ENCODE data around the gene CFB.

Gene CFB

DNA sequence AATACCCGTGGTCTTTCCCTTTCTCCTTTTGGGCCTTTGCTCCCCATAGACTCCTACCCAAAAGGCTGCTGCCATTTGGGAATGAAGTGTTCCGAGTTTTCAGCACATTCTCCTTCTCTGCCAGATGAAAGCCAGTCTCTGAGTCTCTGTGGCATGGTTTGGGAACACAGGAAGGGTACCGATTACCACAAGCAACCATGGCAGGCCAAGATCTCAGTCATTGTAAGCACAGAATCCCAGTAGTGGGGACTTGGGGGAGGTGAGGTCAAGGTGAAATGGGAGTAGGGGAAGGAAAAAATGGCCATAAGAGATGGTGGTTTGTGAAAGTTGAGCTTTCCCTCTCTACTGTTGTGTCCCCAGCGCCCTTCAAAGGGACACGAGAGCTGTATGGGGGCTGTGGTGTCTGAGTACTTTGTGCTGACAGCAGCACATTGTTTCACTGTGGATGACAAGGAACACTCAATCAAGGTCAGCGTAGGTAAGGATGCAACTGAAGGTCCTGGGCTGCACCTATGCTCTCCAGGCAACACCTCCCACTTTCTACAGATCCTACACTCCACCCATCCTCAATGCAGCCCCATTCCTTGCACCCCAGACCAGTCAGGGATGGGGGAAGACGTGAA, 4.1 kb downstream of the CFB start:
- DNase-seq, result no peak

- DNase-seq, result peak; percentile 30
Observed at GRCh38 chr6:31952140-31952805, 6.4 kb downstream of the CFB start.

DNA sequence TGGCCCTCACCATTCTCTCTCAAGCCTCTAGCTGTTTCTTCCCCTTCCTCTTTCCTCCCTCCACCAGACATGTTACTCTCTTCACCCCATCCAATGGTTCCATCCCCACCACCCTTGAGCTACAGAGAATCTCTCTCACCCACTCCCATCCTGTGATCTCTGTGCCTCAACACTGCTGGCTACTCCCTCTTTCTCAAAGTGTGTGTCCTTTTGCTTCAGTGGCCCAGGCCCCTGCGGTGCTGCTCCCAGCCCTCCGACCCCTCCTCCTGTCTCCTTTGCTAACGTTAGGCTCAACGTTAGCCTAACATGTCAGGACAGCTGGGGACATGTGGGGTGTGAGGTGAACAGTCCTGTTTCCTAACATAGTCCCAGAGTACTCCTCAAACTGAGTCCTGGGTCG, 7.0 kb downstream of the CFB start:
- DNase-seq, result no peak

- no peak for DNase-seq
Observed at GRCh38 chr6:31954511-31954910, 8.6 kb downstream of the CFB start.

DNA sequence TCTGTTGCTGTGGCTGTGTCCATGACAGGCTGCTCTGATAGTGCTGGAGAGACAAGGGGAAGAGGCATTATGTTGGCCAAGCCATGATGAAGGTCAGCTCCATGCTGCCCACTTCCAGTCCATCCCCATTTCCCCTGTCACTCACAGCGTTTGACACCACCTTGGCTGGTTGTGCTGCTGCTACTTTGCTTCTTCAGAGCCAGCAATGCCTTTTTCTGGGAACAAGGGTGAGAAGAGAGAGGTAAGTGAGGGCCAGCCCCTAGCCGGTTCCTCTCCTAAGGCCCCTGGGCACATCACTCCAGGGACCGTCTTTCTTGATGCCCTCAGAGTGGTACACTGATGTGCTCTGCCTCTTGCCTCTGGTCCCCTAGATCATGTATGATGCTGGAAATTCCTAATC, 10.9 kb downstream of the CFB start:
- DNase-seq, result no peak

GRCh38 chr6:31958412-31958740, 12.5 kb downstream of the CFB start:
- no peak for DNase-seq

DNA sequence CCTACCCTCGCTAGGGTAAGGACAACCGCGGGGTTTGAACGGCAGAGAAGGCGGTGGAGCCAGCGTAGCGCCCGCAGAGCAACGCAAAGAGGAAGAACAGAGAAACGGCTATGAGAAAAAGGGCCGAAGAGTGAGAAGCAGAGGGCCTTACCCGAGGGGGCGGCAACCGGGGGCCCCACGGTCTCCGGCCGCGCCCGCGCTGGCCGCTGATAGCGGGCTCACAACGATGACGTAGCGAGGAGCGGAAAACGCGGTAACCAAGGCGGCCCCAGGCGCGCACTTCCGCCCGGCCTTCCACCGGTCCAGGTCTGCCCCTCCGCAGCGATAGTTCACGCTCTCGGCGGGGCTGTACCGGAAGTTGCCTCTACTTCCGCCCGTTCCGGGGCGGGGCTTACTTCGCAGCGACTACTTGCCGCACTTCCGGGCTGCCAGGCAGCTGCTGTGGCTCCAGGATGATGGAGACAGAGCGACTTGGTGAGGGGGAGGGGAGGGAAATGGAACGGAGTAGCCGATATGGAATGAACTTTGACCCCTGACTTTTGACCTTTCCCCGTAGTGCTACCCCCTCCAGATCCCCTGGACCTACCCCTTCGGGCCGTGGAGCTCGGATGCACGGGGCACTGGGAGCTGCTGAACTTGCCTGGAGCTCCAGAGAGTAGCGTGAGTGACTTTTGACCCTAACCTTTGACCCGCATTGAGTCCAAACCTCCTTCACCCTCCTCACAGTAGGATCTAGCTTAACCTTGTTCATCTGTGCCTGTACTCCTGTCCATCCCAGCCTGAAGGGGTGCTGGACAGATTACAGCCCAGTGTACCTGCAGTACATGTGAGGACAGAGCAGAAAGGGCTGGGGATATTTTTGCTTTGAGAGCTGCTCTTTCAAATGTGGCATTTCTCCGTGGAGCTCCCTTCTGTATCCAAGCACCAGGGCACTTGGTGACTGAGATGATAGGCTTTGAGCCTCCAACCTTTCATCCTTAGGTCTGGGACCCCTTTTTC, 13.1 kb downstream of the CFB start, which contains the start of the genes NELFE and SKIC2:
Gene NELFE (minus strand): TSS at position 231 of the 999 bp plus-strand sequence. CDS start 525 bp downstream, outside the sequence.
Gene SKIC2 (plus strand): TSS at position 435 of the 999 bp plus-strand sequence. CDS start 18 bp downstream, at position 453.
- DNase-seq, result peak; percentile 98

GRCh38 chr6:31961616-31962015, 15.7 kb downstream of the CFB start:
- no peak for DNase-seq

- no peak for DNase-seq
Observed at GRCh38 chr6:31963921-31964320, 18.0 kb downstream of the CFB start.

GRCh38 chr6:31965700-31966099, 19.8 kb downstream of the CFB start:
- DNase-seq, result no peak

DNA sequence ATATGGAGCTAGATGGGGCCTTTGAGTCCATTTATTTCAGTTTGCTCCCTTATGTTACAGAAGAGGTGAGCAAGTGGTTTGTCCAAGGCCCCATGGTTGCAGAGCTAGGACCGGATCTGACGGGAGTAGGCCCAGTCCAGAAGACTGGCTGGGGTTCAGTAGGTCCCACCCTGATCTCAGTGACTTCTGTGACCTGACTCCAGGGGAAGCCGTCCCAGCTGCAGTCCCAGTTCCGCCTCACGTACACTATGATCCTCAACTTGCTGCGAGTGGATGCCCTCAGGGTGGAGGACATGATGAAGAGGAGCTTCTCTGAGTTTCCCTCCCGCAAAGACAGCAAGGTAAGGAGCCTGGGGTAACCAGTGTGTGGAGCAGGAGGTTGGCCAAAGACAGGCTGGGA, 20.6 kb downstream of the CFB start:
- DNase-seq, result no peak

DNA sequence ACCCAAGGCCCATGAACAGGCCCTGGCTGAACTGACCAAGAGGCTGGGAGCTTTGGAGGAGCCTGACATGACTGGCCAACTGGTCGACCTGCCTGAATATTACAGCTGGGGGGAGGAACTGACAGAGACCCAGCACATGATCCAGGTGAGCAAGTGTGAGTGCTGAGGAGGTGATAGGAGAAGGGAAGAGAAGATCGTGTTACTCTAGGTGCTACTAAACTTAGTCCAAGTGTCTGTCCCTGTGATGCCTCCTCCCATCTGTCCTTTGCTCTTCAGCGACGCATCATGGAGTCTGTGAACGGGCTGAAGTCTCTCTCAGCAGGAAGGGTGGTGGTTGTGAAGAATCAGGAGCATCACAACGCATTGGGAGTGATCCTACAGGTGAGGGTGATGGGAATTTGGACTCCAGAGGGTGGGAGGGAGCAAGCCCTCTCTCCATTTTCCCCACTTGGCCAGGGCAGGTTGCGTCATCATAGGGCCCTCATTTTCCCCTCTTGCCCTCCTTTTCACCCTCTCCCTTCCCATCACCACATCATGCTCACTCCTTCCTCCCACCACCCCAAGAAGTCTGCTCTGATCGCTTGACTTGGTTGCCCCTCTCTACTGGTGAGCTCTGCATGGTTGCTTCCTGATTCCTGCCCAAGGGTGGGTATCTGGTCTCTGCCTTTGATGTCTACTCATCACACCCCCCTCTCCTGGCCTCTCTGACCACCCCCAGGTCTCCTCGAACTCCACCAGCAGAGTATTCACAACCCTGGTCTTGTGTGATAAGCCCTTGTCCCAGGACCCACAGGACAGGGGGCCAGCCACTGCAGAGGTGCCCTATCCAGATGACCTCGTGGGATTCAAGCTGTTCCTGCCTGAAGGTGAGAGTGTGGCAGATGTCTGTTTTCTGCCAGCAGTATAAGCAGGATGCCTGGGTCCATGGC, 21.4 kb downstream of the CFB start:
- no peak for DNase-seq

GRCh38 chr6:31967926-31968320, 22.0 kb downstream of the CFB start:
- no peak for DNase-seq

DNA sequence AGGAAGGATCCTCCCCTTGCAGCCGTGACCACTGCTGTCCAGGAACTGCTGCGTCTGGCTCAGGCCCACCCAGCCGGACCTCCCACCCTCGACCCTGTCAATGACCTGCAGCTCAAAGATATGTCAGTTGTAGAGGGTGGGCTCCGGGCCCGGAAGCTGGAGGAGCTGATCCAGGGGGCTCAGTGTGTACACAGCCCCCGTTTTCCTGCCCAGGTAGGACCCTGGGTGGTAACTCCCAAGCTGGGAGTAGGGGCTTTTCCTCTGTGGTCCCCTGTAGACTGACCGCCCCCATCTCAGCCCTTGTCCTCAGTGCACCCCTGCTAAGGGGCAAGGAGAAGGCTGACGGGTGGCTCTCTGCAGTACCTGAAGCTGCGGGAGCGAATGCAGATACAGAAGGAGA, 22.4 kb downstream of the CFB start:
- no peak for DNase-seq

GRCh38 chr6:31968791-31969711, 23.2 kb downstream of the CFB start:
- DNase-seq, result no peak

- DNase-seq, result no peak
Observed at GRCh38 chr6:31969712-31970603, 24.1 kb downstream of the CFB start.

- DNase-seq, result no peak
Observed at GRCh38 chr6:31970604-31971271, 24.8 kb downstream of the CFB start.

DNA sequence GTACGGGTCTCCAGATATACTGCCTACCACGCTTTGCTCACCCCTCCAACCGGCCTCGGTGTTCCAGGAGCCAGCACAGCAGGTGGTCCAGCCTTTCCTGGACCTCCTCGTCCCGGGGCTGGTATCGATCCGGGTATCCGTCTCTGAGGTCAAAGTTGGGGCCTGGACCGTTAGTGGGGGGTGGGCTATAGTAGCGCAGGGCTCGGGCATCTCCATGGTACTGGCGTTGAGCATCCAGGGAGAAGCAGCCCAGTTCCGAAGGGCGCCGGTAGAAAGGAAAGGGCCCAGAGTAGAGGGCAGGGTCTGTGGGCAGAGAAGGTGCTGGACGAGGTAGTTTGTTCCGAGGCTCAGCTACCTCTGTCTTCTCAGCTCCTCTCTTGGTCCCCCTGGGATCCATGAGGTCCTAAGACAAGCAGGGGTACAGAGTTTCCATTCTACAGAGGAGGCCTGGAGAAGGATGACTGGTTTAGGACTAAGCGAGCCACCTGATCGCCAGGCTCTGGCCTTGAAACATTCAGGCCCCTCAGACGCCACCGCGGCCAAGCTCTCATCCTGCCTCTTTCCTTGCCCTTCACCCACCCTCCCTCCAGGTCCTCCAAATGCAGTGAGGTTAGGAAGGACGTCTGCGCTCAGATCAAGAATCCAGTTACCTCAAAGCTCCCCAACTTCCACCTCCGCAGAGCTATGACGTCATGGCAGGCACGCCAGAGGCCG, 25.5 kb downstream of the CFB start:
- no peak for DNase-seq

All from activated gamma-delta T cell treated with Interleukin-2 at 50 U/mL for 16 hours (primary cell).